H1 (cell line): ENCODE results near the gene GPR35. TPM values are rescaled to one million over a fixed set of nuclear protein-coding genes. Genes with fewer than 3 reads are reported as not detected.

Experiments
- CREB1 ChIP-seq: IDR thresholded peaks from 2 replicates; pipeline ENCODE4 v1.6.1; 2012; ENCODE audit warnings: inconsistent platforms
- RAD21 ChIP-seq, 2 experiments: IDR thresholded peaks in 1 of 2; conservative IDR thresholded peaks in 1 of 2; 2 replicates each; pipeline ENCODE4 v1.6.1; 2011; ENCODE audit warnings: low read depth in 2 of 2, low read length in 2 of 2, improper control_type of control experiment in 1 of 2, inconsistent platforms in 1 of 2, mild to moderate bottlenecking in 1 of 2, moderate library complexity in 1 of 2
- RNF2 ChIP-seq: fragments of 200-900, 300-1000 bp; sonication (generic); IDR thresholded peaks from 2 replicates; pipeline ENCODE4 v1.7.1; 2016; ENCODE audit warnings: borderline replicate concordance, low read depth, mild to moderate bottlenecking, antibody characterized with exemption, low read length; ENCODE audit not compliant: poor library complexity, severe bottlenecking; ENCODE audit errors: missing control alignments
- USF2 ChIP-seq: IDR thresholded peaks from 2 replicates; pipeline ENCODE4 v1.6.1; 2011; ENCODE audit warnings: low read length, improper control_type of control experiment
- polyA plus RNA-seq, 7 experiments: library from polyadenylated mRNA; depleted of rRNA in 3 of 7; stranded (reverse) in 5 of 7; unstranded in 2 of 7; fragments of >200 nt in 5 of 7; fragments of 200-250 nt in 2 of 7; gene quantifications; 1 replicate in 5 of 7; 2 replicates in 1 of 7; 4 replicates in 1 of 7; pipeline versions ENCODE4 v1.2.1 to v1.2.3, GENCODE V29; 2011 to 2013; ENCODE audit warnings: missing spikeins in 2 of 7, mixed read lengths in 2 of 7
- total RNA-seq: library from RNA; stranded (reverse); fragmentation: NEBNext Ultra II Directional; extraction: Animal tissue kit (Norgen Biotek cat#: 25700); gene quantifications from 2 replicates; pipeline ENCODE4 v1.2.1, GENCODE V29; 2021
- TF ChIP-seq, protein P1 (sequence below): IDR thresholded peaks from 2 replicates; pipeline ENCODE4 v1.6.1; 2012; ENCODE audit warnings: inconsistent platforms

Gene GPR35
- total and polyA plus RNA-seq, 2 of the 8 experiments (the other 6 are each of a cell fraction or from before 2014, with no cell fraction given), result 0.47 TPM; not detected in 1

- TF ChIP-seq RAD21 (IDR thresholded peaks at IDR 0.05 in 1 of 2, conservative IDR thresholded peaks at IDR 0.05 in 1 of 2; ENCODE audit: low read depth in 2 of 2, low read length in 2 of 2), result no peak
- TF ChIP-seq CREB1, result no peak
- no peak for TF ChIP-seq RNF2
- TF ChIP-seq, protein P1, sequence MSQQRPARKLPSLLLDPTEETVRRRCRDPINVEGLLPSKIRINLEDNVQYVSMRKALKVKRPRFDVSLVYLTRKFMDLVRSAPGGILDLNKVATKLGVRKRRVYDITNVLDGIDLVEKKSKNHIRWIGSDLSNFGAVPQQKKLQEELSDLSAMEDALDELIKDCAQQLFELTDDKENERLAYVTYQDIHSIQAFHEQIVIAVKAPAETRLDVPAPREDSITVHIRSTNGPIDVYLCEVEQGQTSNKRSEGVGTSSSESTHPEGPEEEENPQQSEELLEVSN, result no peak
- TF ChIP-seq USF2, result no peak
These were observed 4.3 kb downstream of the GPR35 start (continued) for GRCh38 chr2:240629619-240629967.
